Measurements from ENCODE around the gene IRF1. TPM values are rescaled to one million over a fixed set of nuclear protein-coding genes. Genes with fewer than 3 reads are reported as not detected.

The IRF1 gene
- total and polyA plus RNA-seq, 2 of the 8 experiments (the other 6 are each of a cell fraction or from before 2014, with no cell fraction given): 4.0 to 8.5 TPM

GRCh38 chr5:132483661-132484390 is 6.7 kb downstream of the IRF1 start:
- no peak overlapping the region for H3K18ac ChIP-seq (ENCODE audit: extremely low read depth, low read length)

More at GRCh38 chr5:132483661-132484390, 6.7 kb downstream of the IRF1 start:
- H2BK5ac ChIP-seq (ENCODE audit: low read depth, low read length): no peak overlapping the region; the same call in 1 of the 2 replicates
- no peak overlapping the region for H3K9ac ChIP-seq (replicated peaks in 1 of 4; ENCODE audit: extremely low read depth in 1 of 4, low read depth in 3 of 4, low read length in 3 of 4)
- CTCF ChIA-PET (ENCODE audit: partially characterized antibody): interaction anchor here (0.6 to 1.9 kb wide), 8 partner anchors 9 to 217 kb away, joined by 3 to 6 read pairs (median 4); no protein-coding TSS in a partner anchor
- no peak overlapping the region for H2AK5ac ChIP-seq (ENCODE audit: low read depth, low read length)
- H3K79me1 ChIP-seq (ENCODE audit: low read depth, low read length): no peaks in the 10 kb centered on the region; the same call in 1 of the 2 replicates
- H3K14ac ChIP-seq (ENCODE audit: insufficient read length): no peak overlapping the region
- no peak overlapping the region for H2AFZ ChIP-seq (ENCODE audit: low read length)
- H2BK120ac ChIP-seq (replicated peaks; ENCODE audit: low read depth, low read length): no peak overlapping the region
- H4K8ac ChIP-seq (ENCODE audit: extremely low read depth, insufficient read depth, low read length): no peak overlapping the region; the same call in 1 of the 2 replicates
- no peak overlapping the region for H3K4me3 ChIP-seq (ENCODE audit: extremely low read depth in 1 of 4, insufficient read depth in 2 of 4, low read depth in 3 of 4, low read length in 4 of 4)
- no peak overlapping the region for H3K23ac ChIP-seq (ENCODE audit: insufficient read length)
- H3K56ac ChIP-seq (replicated peaks; ENCODE audit: insufficient read length, low read depth, low read length): no peak overlapping the region
- peaks cover 0 to 8% of the 10 kb centered on the region in 2 experiments for H4K20me1 ChIP-seq (replicated peaks in 1 of 2; ENCODE audit: control insufficient read depth in 1 of 2, insufficient read depth in 2 of 2, low read length in 2 of 2)
- no peak for DNase-seq (ENCODE audit: low read depth in 1 of 2, low spot score in 2 of 2)
- H3K79me2 ChIP-seq (ENCODE audit: control insufficient read depth in 1 of 2, insufficient read depth in 2 of 2, low read length in 2 of 2): no peaks in the 10 kb centered on the region
- H2BK15ac ChIP-seq (ENCODE audit: low read length): no peak overlapping the region
- no peak overlapping the region for H2BK12ac ChIP-seq (ENCODE audit: low read depth, low read length)
- no peak overlapping the region for H4K5ac ChIP-seq (ENCODE audit: insufficient read length, low read depth, low read length)
- no peak overlapping the region for H2BK20ac ChIP-seq (ENCODE audit: low read length)
- no peaks in the 10 kb centered on the region for H3K9me3 ChIP-seq (ENCODE audit: insufficient read depth in 2 of 2, low read depth in 1 of 2, low read length in 1 of 2)
- H3K4me1 ChIP-seq (replicated peaks in 1 of 4; ENCODE audit: control insufficient read depth in 3 of 4, insufficient read depth in 4 of 4, low read length in 3 of 4): no peaks in the 10 kb centered on the region
- no peak overlapping the region for H3K4ac ChIP-seq (replicated peaks; ENCODE audit: insufficient read length, low read depth, low read length)
- POLR2A ChIA-PET (ENCODE audit: partially characterized antibody): interaction anchor here (0.9 to 2.0 kb wide), 4 partner anchors 12 to 205 kb away, joined by 3 to 11 read pairs (median 4); no protein-coding TSS in a partner anchor
- no peak overlapping the region for H3K27ac ChIP-seq (ENCODE audit: low read depth, low read length)
- no peak for FAIRE-seq
- peaks cover 4 to 18% (median 13%) of the 10 kb centered on the region in 4 experiments; a peak in 6 of 8 replicates for H3K36me3 ChIP-seq (ENCODE audit: control insufficient read depth in 2 of 4, insufficient read depth in 4 of 4, low read length in 3 of 4)
- no peak overlapping the region for H4K91ac ChIP-seq (replicated peaks; ENCODE audit: insufficient read length, low read length)
- H3K27me3 ChIP-seq (replicated peaks in 1 of 4; ENCODE audit: control insufficient read depth in 3 of 4, extremely low read depth in 1 of 4, insufficient read depth in 3 of 4, low read length in 3 of 4): no peaks in the 10 kb centered on the region
- WGBS, 2 experiments (ENCODE audit: extremely low coverage in 1 of 2, insufficient coverage in 1 of 2, insufficient read length in 1 of 2, insufficient replicate concordance in 2 of 2, low coverage in 1 of 2, low lambda C conversion rate in 2 of 2, missing lambda C conversion rate in 1 of 2): 76% methylated on average over 7 of the region's 7 CpGs; no CpG with 5 or more reads in 1 of the 2 experiments
- no peaks in the 10 kb centered on the region for H3K23me2 ChIP-seq (ENCODE audit: low read depth, low read length)
- no peak overlapping the region for H3K4me2 ChIP-seq (ENCODE audit: insufficient read depth in 1 of 2, low read depth in 2 of 2, low read length in 2 of 2)
- TF ChIP-seq SUZ12 (IDR thresholded peaks at IDR 0.05; ENCODE audit: low read length): no peak
- TF ChIP-seq, protein P1, sequence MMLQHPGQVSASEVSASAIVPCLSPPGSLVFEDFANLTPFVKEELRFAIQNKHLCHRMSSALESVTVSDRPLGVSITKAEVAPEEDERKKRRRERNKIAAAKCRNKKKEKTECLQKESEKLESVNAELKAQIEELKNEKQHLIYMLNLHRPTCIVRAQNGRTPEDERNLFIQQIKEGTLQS (IDR thresholded peaks at IDR 0.05; ENCODE audit: insufficient read depth, low read depth, low read length): no peak
- TF ChIP-seq CREB1 (IDR thresholded peaks at IDR 0.05): no peak
- TF ChIP-seq MAFK (IDR thresholded peaks at IDR 0.05; ENCODE audit: low read depth, low read length): no peak
- no peak for TF ChIP-seq EGR1 (IDR thresholded peaks at IDR 0.05; ENCODE audit: borderline replicate concordance, low read depth, low read length)
- no peak for TF ChIP-seq SAP30 (IDR thresholded peaks at IDR 0.05; ENCODE audit: insufficient read depth, insufficient replicate concordance, low read length)

All from H1 (cell line).